Measurements from ENCODE around the gene TET3.

DNA sequence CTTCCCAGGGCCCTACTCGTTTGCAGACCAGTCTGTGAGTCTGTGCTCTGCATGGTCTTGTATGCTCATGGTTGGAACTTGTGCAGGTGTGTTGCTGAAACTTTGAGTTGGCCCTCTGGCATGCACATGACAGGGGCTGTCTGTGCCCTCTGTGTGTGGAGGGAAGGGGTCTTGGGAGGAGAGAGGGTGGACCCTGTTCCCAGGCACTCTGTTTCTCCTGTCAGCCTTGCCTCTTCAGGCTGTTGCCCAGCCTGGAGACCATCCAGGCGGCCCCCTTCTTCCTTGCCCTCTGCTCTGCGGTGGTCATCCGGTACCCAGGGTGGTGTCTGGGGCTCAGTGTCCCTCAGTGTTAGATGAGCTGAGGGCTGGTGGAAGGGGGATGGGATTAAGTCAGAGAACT, 39.5 kb downstream of the TET3 start:
- TF ChIP-seq GATA2 (IDR thresholded peaks at IDR 0.05; ENCODE audit: low read depth, low read length), result no peak
- no peak for TF ChIP-seq GATA3 (IDR thresholded peaks at IDR 0.05; ENCODE audit: low read depth, low read length)

Data from SH-SY5Y (cell line).